Measurements from ENCODE around the gene C6orf89. TPM values are rescaled to one million over a fixed set of nuclear protein-coding genes. Genes with fewer than 3 reads are reported as not detected.

C6orf89 gene
- total RNA-seq, 3 donors from 2014 or later: 27.2 to 27.7 (median 27.4) TPM

GRCh38 chr6:36847152-36847551 is 38.6 kb upstream of the C6orf89 start:
- Mint-ChIP-seq H3K36me3 (ENCODE audit: insufficient read depth) (peaks cover 24% of the 10 kb centered on the region), H3K9me3 (peaks cover 10% of the 10 kb centered on the region), H3K4me3 (no peak overlapping the region), H3K27me3 (ENCODE audit: low read depth) (peaks cover 3% of the 10 kb centered on the region), H3K4me1 (ENCODE audit: low read depth) (peaks cover 2% of the 10 kb centered on the region)
- ATAC-seq: no peak
- DNase-seq: no peak

GRCh38 chr6:36847991-36848390 is 37.8 kb upstream of the C6orf89 start:
- Mint-ChIP-seq H3K36me3 (ENCODE audit: insufficient read depth) (peaks cover 30% of the 10 kb centered on the region), H3K27me3 (ENCODE audit: low read depth) (peaks cover 3% of the 10 kb centered on the region), H3K4me1 (ENCODE audit: low read depth) (peaks cover 2% of the 10 kb centered on the region), H3K4me3 (no peak overlapping the region), H3K9me3 (peaks cover 10% of the 10 kb centered on the region)
- ATAC-seq: no peak
- no peak for DNase-seq

- H3K36me3 Mint-ChIP-seq (ENCODE audit: insufficient read depth): peaks cover 38% of the 10 kb centered on the region
- no peak overlapping the region for H3K4me3 Mint-ChIP-seq
- peaks cover 1% of the 10 kb centered on the region for H3K27me3 Mint-ChIP-seq (ENCODE audit: low read depth)
- peaks cover 10% of the 10 kb centered on the region for H3K9me3 Mint-ChIP-seq
- H3K4me1 Mint-ChIP-seq (ENCODE audit: low read depth): peaks cover 2% of the 10 kb centered on the region
- no peak for ATAC-seq
- no peak for DNase-seq
Measured at GRCh38 chr6:36848658-36849441, 36.9 kb upstream of the C6orf89 start.

GRCh38 chr6:36850021-36850420 is 35.7 kb upstream of the C6orf89 start:
- H3K36me3 Mint-ChIP-seq (ENCODE audit: insufficient read depth): peaks cover 44% of the 10 kb centered on the region
- H3K4me3 Mint-ChIP-seq: no peak overlapping the region
- ATAC-seq (no peak), DNase-seq (no peak)
- peaks cover 2% of the 10 kb centered on the region for H3K4me1 Mint-ChIP-seq (ENCODE audit: low read depth)
- H3K27me3 Mint-ChIP-seq (ENCODE audit: low read depth): peaks cover 1% of the 10 kb centered on the region
- H3K9me3 Mint-ChIP-seq: peaks cover 10% of the 10 kb centered on the region

GRCh38 chr6:36851149-36851614 is 34.6 kb upstream of the C6orf89 start:
- H3K4me1 Mint-ChIP-seq (ENCODE audit: low read depth): peaks cover 2% of the 10 kb centered on the region
- peaks cover 1% of the 10 kb centered on the region for H3K27me3 Mint-ChIP-seq (ENCODE audit: low read depth)
- peaks cover 54% of the 10 kb centered on the region for H3K36me3 Mint-ChIP-seq (ENCODE audit: insufficient read depth)
- H3K9me3 Mint-ChIP-seq: peaks cover 10% of the 10 kb centered on the region
- DNase-seq: peak; percentile 13
- no peak for ATAC-seq
- H3K4me3 Mint-ChIP-seq: no peak overlapping the region

GRCh38 chr6:36851626-36852025 is 34.1 kb upstream of the C6orf89 start:
- peaks cover 2% of the 10 kb centered on the region for H3K4me1 Mint-ChIP-seq (ENCODE audit: low read depth)
- H3K27me3 Mint-ChIP-seq (ENCODE audit: low read depth): peaks cover 1% of the 10 kb centered on the region
- peaks cover 10% of the 10 kb centered on the region for H3K9me3 Mint-ChIP-seq
- DNase-seq (no peak), ATAC-seq (no peak)
- H3K4me3 Mint-ChIP-seq: no peak overlapping the region
- H3K36me3 Mint-ChIP-seq (ENCODE audit: insufficient read depth): peaks cover 57% of the 10 kb centered on the region

- Mint-ChIP-seq H3K4me3 (no peak overlapping the region), H3K36me3 (ENCODE audit: insufficient read depth) (peaks cover 59% of the 10 kb centered on the region), H3K27me3 (ENCODE audit: low read depth) (peaks cover 1% of the 10 kb centered on the region), H3K9me3 (peaks cover 10% of the 10 kb centered on the region), H3K4me1 (ENCODE audit: low read depth) (peaks cover 2% of the 10 kb centered on the region)
- ATAC-seq (no peak), DNase-seq (no peak)
Measured at GRCh38 chr6:36852481-36853147, 33.1 kb upstream of the C6orf89 start.

GRCh38 chr6:36853325-36853724 is 32.4 kb upstream of the C6orf89 start:
- Mint-ChIP-seq H3K4me1 (ENCODE audit: low read depth) (peaks cover 2% of the 10 kb centered on the region), H3K36me3 (ENCODE audit: insufficient read depth) (peaks cover 60% of the 10 kb centered on the region), H3K4me3 (no peak overlapping the region), H3K27me3 (ENCODE audit: low read depth) (peaks cover 1% of the 10 kb centered on the region), H3K9me3 (peaks cover 10% of the 10 kb centered on the region)
- no peak for DNase-seq
- no peak for ATAC-seq

GRCh38 chr6:36855750-36856149 is 30.0 kb upstream of the C6orf89 start:
- H3K4me1 Mint-ChIP-seq (ENCODE audit: low read depth): no peaks in the 10 kb centered on the region
- DNase-seq: no peak
- no peak overlapping the region for H3K4me3 Mint-ChIP-seq
- ATAC-seq: no peak
- H3K9me3 Mint-ChIP-seq: peaks cover 4% of the 10 kb centered on the region
- H3K27me3 Mint-ChIP-seq (ENCODE audit: low read depth): no peaks in the 10 kb centered on the region
- peaks cover 59% of the 10 kb centered on the region for H3K36me3 Mint-ChIP-seq (ENCODE audit: insufficient read depth)

GRCh38 chr6:36856277-36856676 is 29.5 kb upstream of the C6orf89 start:
- Mint-ChIP-seq H3K4me1 (ENCODE audit: low read depth) (no peaks in the 10 kb centered on the region), H3K9me3 (no peaks in the 10 kb centered on the region), H3K27me3 (ENCODE audit: low read depth) (no peaks in the 10 kb centered on the region), H3K4me3 (no peak overlapping the region), H3K36me3 (ENCODE audit: insufficient read depth) (peaks cover 55% of the 10 kb centered on the region)
- ATAC-seq (no peak), DNase-seq (no peak)

- H3K36me3 Mint-ChIP-seq (ENCODE audit: insufficient read depth): peaks cover 47% of the 10 kb centered on the region
- no peak overlapping the region for H3K4me3 Mint-ChIP-seq
- H3K27me3 Mint-ChIP-seq (ENCODE audit: low read depth): no peaks in the 10 kb centered on the region
- no peaks in the 10 kb centered on the region for H3K4me1 Mint-ChIP-seq (ENCODE audit: low read depth)
- H3K9me3 Mint-ChIP-seq: no peaks in the 10 kb centered on the region
- DNase-seq (no peak), ATAC-seq (no peak)
Measured at GRCh38 chr6:36857325-36857724, 28.4 kb upstream of the C6orf89 start.

GRCh38 chr6:36858407-36858981 is 27.3 kb upstream of the C6orf89 start:
- no peak for ATAC-seq
- no peak for DNase-seq
- no peaks in the 10 kb centered on the region for H3K27me3 Mint-ChIP-seq (ENCODE audit: low read depth)
- H3K36me3 Mint-ChIP-seq (ENCODE audit: insufficient read depth): peaks cover 47% of the 10 kb centered on the region
- H3K4me3 Mint-ChIP-seq: no peak overlapping the region
- peaks cover 5% of the 10 kb centered on the region for H3K4me1 Mint-ChIP-seq (ENCODE audit: low read depth)
- no peaks in the 10 kb centered on the region for H3K9me3 Mint-ChIP-seq

GRCh38 chr6:36860126-36860525 is 25.6 kb upstream of the C6orf89 start:
- Mint-ChIP-seq H3K9me3 (no peaks in the 10 kb centered on the region), H3K36me3 (ENCODE audit: insufficient read depth) (peaks cover 48% of the 10 kb centered on the region), H3K27me3 (ENCODE audit: low read depth) (no peaks in the 10 kb centered on the region), H3K4me3 (no peak overlapping the region), H3K4me1 (ENCODE audit: low read depth) (peaks cover 13% of the 10 kb centered on the region)
- ATAC-seq (no peak), DNase-seq (no peak)

GRCh38 chr6:36862164-36862847 is 23.4 kb upstream of the C6orf89 start:
- Mint-ChIP-seq H3K36me3 (ENCODE audit: insufficient read depth) (peaks cover 50% of the 10 kb centered on the region), H3K9me3 (no peaks in the 10 kb centered on the region), H3K27me3 (ENCODE audit: low read depth) (no peaks in the 10 kb centered on the region), H3K4me1 (ENCODE audit: low read depth) (peaks cover 32% of the 10 kb centered on the region), H3K4me3 (no peak overlapping the region)
- ATAC-seq: no peak
- DNase-seq: no peak

Measured in activated T-cell treated with anti-CD3 and anti-CD28 coated beads, Interleukin-2, amount 50 U/mL, for 4 hours (primary cell).